Measurements from ENCODE around the gene GPSM1.

Gene GPSM1

GRCh38 chr9:136305804-136306203 lies 21.5 kb upstream of the GPSM1 start:
- H3K9me3 ChIP-seq (ENCODE audit: insufficient read depth, low read length, severe bottlenecking), result no peaks in the 10 kb centered on the region
- H3K27me3 ChIP-seq (ENCODE audit: insufficient read depth, low read length, poor library complexity), result no peaks in the 10 kb centered on the region
- H3K9ac ChIP-seq (ENCODE audit: low read depth, low read length), result no peak overlapping the region
- DNase-seq (no peak), ATAC-seq (ENCODE audit: insufficient read depth, low read depth) (no peak)
- no peak overlapping the region for H3K4me2 ChIP-seq (ENCODE audit: insufficient read depth, low read length)
- no peak overlapping the region for H2AFZ ChIP-seq (ENCODE audit: low read depth, low read length)
- no peak overlapping the region for H3K4me3 ChIP-seq (ENCODE audit: low read depth in 1 of 2, low read length in 2 of 2)
- TF ChIP-seq, protein P1, sequence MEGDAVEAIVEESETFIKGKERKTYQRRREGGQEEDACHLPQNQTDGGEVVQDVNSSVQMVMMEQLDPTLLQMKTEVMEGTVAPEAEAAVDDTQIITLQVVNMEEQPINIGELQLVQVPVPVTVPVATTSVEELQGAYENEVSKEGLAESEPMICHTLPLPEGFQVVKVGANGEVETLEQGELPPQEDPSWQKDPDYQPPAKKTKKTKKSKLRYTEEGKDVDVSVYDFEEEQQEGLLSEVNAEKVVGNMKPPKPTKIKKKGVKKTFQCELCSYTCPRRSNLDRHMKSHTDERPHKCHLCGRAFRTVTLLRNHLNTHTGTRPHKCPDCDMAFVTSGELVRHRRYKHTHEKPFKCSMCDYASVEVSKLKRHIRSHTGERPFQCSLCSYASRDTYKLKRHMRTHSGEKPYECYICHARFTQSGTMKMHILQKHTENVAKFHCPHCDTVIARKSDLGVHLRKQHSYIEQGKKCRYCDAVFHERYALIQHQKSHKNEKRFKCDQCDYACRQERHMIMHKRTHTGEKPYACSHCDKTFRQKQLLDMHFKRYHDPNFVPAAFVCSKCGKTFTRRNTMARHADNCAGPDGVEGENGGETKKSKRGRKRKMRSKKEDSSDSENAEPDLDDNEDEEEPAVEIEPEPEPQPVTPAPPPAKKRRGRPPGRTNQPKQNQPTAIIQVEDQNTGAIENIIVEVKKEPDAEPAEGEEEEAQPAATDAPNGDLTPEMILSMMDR (IDR thresholded peaks at IDR 0.05; ENCODE audit: borderline replicate concordance, extremely low read depth, low read length, poor library complexity, severe bottlenecking), result no peak
- no peak for TF ChIP-seq EZH2 (IDR thresholded peaks at IDR 0.05; ENCODE audit: borderline replicate concordance, low read depth, low read length, severe bottlenecking)
- no peak overlapping the region for H3K27ac ChIP-seq (ENCODE audit: low read length)
- H3K36me3 ChIP-seq (ENCODE audit: insufficient read depth, low read length), result no peaks in the 10 kb centered on the region
- no peaks in the 10 kb centered on the region for H3K79me2 ChIP-seq (ENCODE audit: insufficient read depth, low read length)
- no peaks in the 10 kb centered on the region; the same call in 1 of the 2 replicates for H3K4me1 ChIP-seq (ENCODE audit: insufficient read depth, low read length)
- H4K20me1 ChIP-seq (ENCODE audit: insufficient read depth, low read length), result peaks cover 8% of the 10 kb centered on the region; the same call in 1 of the 2 replicates

- ATAC-seq (ENCODE audit: insufficient read depth, low read depth) (peak; percentile 48), DNase-seq (peak; percentile 31)
- no peaks in the 10 kb centered on the region for H3K27me3 ChIP-seq (ENCODE audit: insufficient read depth, low read length, poor library complexity)
- H3K4me2 ChIP-seq (ENCODE audit: insufficient read depth, low read length), result no peak overlapping the region
- no peak overlapping the region for H3K4me3 ChIP-seq (ENCODE audit: low read depth in 1 of 2, low read length in 2 of 2)
- H2AFZ ChIP-seq (ENCODE audit: low read depth, low read length), result no peak overlapping the region
- H3K79me2 ChIP-seq (ENCODE audit: insufficient read depth, low read length), result no peaks in the 10 kb centered on the region
- H3K9ac ChIP-seq (ENCODE audit: low read depth, low read length), result no peak overlapping the region
- no peaks in the 10 kb centered on the region; the same call in 1 of the 2 replicates for H3K4me1 ChIP-seq (ENCODE audit: insufficient read depth, low read length)
- TF ChIP-seq, protein P1 (IDR thresholded peaks at IDR 0.05; ENCODE audit: borderline replicate concordance, extremely low read depth, low read length, poor library complexity, severe bottlenecking), result no peak
- no peak for TF ChIP-seq EZH2 (IDR thresholded peaks at IDR 0.05; ENCODE audit: borderline replicate concordance, low read depth, low read length, severe bottlenecking)
- peaks cover 8% of the 10 kb centered on the region; the same call in 1 of the 2 replicates for H4K20me1 ChIP-seq (ENCODE audit: insufficient read depth, low read length)
- H3K9me3 ChIP-seq (ENCODE audit: insufficient read depth, low read length, severe bottlenecking), result no peaks in the 10 kb centered on the region
- no peaks in the 10 kb centered on the region for H3K36me3 ChIP-seq (ENCODE audit: insufficient read depth, low read length)
- no peak overlapping the region for H3K27ac ChIP-seq (ENCODE audit: low read length)
These were observed 20.8 kb upstream of the GPSM1 start for GRCh38 chr9:136306211-136307208.

GRCh38 chr9:136307215-136307750 lies 20.1 kb upstream of the GPSM1 start:
- no peak overlapping the region for H3K4me2 ChIP-seq (ENCODE audit: insufficient read depth, low read length)
- no peaks in the 10 kb centered on the region for H3K9me3 ChIP-seq (ENCODE audit: insufficient read depth, low read length, severe bottlenecking)
- no peak for ATAC-seq (ENCODE audit: insufficient read depth, low read depth)
- no peaks in the 10 kb centered on the region for H3K27me3 ChIP-seq (ENCODE audit: insufficient read depth, low read length, poor library complexity)
- no peaks in the 10 kb centered on the region for H3K36me3 ChIP-seq (ENCODE audit: insufficient read depth, low read length)
- H2AFZ ChIP-seq (ENCODE audit: low read depth, low read length), result no peak overlapping the region
- no peak overlapping the region for H3K9ac ChIP-seq (ENCODE audit: low read depth, low read length)
- no peak overlapping the region for H3K27ac ChIP-seq (ENCODE audit: low read length)
- DNase-seq, result no peak
- no peaks in the 10 kb centered on the region; the same call in 1 of the 2 replicates for H3K4me1 ChIP-seq (ENCODE audit: insufficient read depth, low read length)
- peaks cover 8% of the 10 kb centered on the region; the same call in 1 of the 2 replicates for H4K20me1 ChIP-seq (ENCODE audit: insufficient read depth, low read length)
- TF ChIP-seq EZH2 (IDR thresholded peaks at IDR 0.05; ENCODE audit: borderline replicate concordance, low read depth, low read length, severe bottlenecking), result no peak
- TF ChIP-seq, protein P1 (IDR thresholded peaks at IDR 0.05; ENCODE audit: borderline replicate concordance, extremely low read depth, low read length, poor library complexity, severe bottlenecking), result no peak
- no peaks in the 10 kb centered on the region for H3K79me2 ChIP-seq (ENCODE audit: insufficient read depth, low read length)
- no peak overlapping the region for H3K4me3 ChIP-seq (ENCODE audit: low read depth in 1 of 2, low read length in 2 of 2)

All from DND-41 (cell line).